ENCODE data around the gene SLC6A6.

DNA sequence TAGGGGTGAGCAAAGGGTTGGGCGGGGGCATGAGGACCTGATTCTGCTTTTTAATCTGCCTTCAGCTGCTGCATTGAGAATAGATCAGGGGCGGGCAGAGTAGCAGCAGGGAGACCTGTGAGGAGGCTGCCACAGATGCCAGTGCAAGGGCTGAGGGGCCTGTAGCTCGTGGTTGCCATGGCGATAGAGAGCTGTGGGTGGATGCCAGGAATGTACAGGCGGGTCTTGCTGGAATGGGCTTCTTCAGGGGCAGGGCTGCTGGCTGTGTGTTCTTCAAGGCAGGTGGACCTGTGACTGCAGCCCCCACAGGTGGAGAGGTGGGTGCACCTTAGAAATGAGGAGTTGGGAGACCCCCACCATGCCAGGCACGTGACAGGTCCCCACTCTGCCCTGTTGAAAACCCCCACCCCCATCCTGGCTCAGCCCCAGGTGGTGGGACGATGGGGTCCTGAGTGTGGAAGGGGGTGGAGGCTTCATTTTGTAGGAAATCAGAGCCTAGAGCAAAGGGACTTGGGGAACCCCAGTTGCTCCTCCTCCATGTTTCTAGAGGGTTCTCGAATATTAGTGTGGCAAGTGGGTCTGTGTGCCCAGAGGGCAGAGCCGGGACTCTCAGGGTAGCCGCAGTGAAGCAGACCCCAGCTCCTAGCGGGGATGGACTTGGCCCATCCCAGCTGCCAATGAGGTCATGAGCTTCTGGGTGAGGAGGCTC lies 38.3 kb downstream of the SLC6A6 start:
- TF ChIP-seq, protein P1, sequence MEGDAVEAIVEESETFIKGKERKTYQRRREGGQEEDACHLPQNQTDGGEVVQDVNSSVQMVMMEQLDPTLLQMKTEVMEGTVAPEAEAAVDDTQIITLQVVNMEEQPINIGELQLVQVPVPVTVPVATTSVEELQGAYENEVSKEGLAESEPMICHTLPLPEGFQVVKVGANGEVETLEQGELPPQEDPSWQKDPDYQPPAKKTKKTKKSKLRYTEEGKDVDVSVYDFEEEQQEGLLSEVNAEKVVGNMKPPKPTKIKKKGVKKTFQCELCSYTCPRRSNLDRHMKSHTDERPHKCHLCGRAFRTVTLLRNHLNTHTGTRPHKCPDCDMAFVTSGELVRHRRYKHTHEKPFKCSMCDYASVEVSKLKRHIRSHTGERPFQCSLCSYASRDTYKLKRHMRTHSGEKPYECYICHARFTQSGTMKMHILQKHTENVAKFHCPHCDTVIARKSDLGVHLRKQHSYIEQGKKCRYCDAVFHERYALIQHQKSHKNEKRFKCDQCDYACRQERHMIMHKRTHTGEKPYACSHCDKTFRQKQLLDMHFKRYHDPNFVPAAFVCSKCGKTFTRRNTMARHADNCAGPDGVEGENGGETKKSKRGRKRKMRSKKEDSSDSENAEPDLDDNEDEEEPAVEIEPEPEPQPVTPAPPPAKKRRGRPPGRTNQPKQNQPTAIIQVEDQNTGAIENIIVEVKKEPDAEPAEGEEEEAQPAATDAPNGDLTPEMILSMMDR (conservative IDR thresholded peaks at IDR 0.05 in 1 of 2, IDR thresholded peaks at IDR 0.05 in 1 of 2; ENCODE audit: extremely low read depth in 1 of 2, insufficient read depth in 1 of 2, low read depth in 1 of 2, low read length in 2 of 2) = no peak
- no peak for TF ChIP-seq EZH2 (IDR thresholded peaks at IDR 0.05; ENCODE audit: borderline replicate concordance, low read length)
